A549 (cell line): ENCODE results near the gene SELPLG.

Experiments
- CEBPB ChIP-seq, 2 experiments: fragments of >200 bp in 1 of 2; sonication (Bioruptor Twin) in 1 of 2; formaldehyde crosslinking in 1 of 2; IDR thresholded peaks; 2 replicates each; pipeline ENCODE4 v1.6.1; 2012 to 2016
- CTCF ChIP-seq: fragments of >200 bp; sonication (Bioruptor Twin); formaldehyde crosslinking; IDR thresholded peaks from 3 replicates; pipeline ENCODE4 v1.5.1; 2016
- E2F6 ChIP-seq: IDR thresholded peaks from 2 replicates; pipeline ENCODE4 v1.6.1; 2012; ENCODE audit warnings: low read depth, borderline replicate concordance
- EP300 ChIP-seq, 2 experiments: fragments of >200 bp; sonication (Bioruptor Twin); formaldehyde crosslinking; IDR thresholded peaks; 2 replicates in 1 of 2; 3 replicates in 1 of 2; pipeline ENCODE4 v1.6.1; 2016 to 2017
- JUN ChIP-seq, 2 experiments: fragments of >200 bp; sonication (Bioruptor Twin); formaldehyde crosslinking; IDR thresholded peaks; 2 replicates in 1 of 2; 3 replicates in 1 of 2; pipeline ENCODE4 v1.6.1; 2016 to 2017
- JUNB ChIP-seq: fragments of >200 bp; sonication (Bioruptor Twin); formaldehyde crosslinking; IDR thresholded peaks from 2 replicates; pipeline ENCODE4 v1.6.1; 2016
- KDM1A ChIP-seq: fragments of 200-600 bp; sonication (generic); IDR thresholded peaks from 2 replicates; pipeline ENCODE4 v1.6.1; 2016; ENCODE audit warnings: low read depth, mild to moderate bottlenecking
- MAFK ChIP-seq: fragments of 450-650 bp; IDR thresholded peaks from 2 replicates; pipeline ENCODE4 v1.6.1; 2014; ENCODE audit not compliant: partially characterized antibody
- MAZ ChIP-seq: fragments of 150-350 bp; IDR thresholded peaks from 2 replicates; pipeline ENCODE4 v1.6.1; 2014; ENCODE audit warnings: antibody characterized with exemption, low read depth, low read length, borderline replicate concordance
- MYC ChIP-seq: IDR thresholded peaks from 2 replicates; pipeline ENCODE4 v1.6.1; 2012; ENCODE audit warnings: mild to moderate bottlenecking, inconsistent platforms, low read length, improper control_type of control experiment, borderline replicate concordance
- NPAS2 ChIP-seq: fragments of 250-450 bp; sonication (Bioruptor Pico); IDR thresholded peaks from 2 replicates; pipeline ENCODE4 v1.8.0; 2022; ENCODE audit warnings: mild to moderate bottlenecking, moderate library complexity, borderline replicate concordance
- POLR2A ChIP-seq: IDR thresholded peaks from 2 replicates; pipeline ENCODE4 v1.6.1; 2012; ENCODE audit warnings: mild to moderate bottlenecking, low read length
- SMC3 ChIP-seq: fragments of >200 bp; sonication (Bioruptor Twin); formaldehyde crosslinking; IDR thresholded peaks from 3 replicates; pipeline ENCODE4 v1.6.1; 2018; ENCODE audit warnings: inconsistent platforms

GRCh38 chr12:108635997-108636808, 2.5 kb upstream of the SELPLG start:
- TF ChIP-seq CTCF (no peak), JUN (IDR thresholded peaks at IDR 0.05) (no peak), MYC (no peak), EP300 (IDR thresholded peaks at IDR 0.05) (no peak), MAZ (no peak), E2F6 (no peak), JUNB (no peak), KDM1A (no peak), CEBPB (IDR thresholded peaks at IDR 0.05) (no peak), NPAS2 (CRISPR knock-in tag) (no peak), SMC3 (no peak), MAFK (no peak), POLR2A (no peak)
